ENCODE measurements around the gene SEC63.

DNA sequence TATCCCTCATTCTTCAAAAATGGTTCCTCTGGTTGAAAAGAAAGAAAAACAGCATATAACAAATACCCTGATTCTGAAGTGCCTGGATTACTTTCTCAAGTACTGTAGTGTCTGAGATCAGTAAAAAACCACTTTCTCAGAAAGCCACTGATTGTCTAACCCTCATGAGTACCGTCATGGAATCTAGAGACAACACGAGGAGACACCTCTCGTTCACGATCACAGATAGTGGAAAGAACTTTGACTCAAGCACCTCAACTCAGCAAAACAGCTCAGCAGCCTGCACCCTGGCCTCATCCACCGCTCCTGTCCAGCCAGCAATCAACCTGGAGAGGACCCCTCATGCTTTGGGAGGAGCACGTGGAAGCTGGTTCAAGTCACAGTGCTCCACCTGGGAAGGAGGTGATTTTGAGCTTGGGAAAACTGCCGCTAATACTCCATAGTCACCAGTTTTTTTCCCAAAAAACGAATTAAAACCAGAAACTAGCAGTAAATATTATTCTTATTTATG lies 134.9 kb downstream of the SEC63 start:
- TF ChIP-seq POLR2AphosphoS5 (IDR thresholded peaks at IDR 0.05; ENCODE audit: low read depth, low read length) (no peak), SIN3A (IDR thresholded peaks at IDR 0.05; ENCODE audit: borderline replicate concordance, insufficient read depth, low read length) (no peak), TAF1 (IDR thresholded peaks at IDR 0.05; ENCODE audit: borderline replicate concordance, insufficient read depth, low read length) (no peak), FOXP2 (optimal IDR thresholded peaks at IDR 0.05; ENCODE audit: borderline replicate concordance, extremely low read depth, extremely low read length, insufficient read depth) (no peak)
- TF ChIP-seq, protein P1, sequence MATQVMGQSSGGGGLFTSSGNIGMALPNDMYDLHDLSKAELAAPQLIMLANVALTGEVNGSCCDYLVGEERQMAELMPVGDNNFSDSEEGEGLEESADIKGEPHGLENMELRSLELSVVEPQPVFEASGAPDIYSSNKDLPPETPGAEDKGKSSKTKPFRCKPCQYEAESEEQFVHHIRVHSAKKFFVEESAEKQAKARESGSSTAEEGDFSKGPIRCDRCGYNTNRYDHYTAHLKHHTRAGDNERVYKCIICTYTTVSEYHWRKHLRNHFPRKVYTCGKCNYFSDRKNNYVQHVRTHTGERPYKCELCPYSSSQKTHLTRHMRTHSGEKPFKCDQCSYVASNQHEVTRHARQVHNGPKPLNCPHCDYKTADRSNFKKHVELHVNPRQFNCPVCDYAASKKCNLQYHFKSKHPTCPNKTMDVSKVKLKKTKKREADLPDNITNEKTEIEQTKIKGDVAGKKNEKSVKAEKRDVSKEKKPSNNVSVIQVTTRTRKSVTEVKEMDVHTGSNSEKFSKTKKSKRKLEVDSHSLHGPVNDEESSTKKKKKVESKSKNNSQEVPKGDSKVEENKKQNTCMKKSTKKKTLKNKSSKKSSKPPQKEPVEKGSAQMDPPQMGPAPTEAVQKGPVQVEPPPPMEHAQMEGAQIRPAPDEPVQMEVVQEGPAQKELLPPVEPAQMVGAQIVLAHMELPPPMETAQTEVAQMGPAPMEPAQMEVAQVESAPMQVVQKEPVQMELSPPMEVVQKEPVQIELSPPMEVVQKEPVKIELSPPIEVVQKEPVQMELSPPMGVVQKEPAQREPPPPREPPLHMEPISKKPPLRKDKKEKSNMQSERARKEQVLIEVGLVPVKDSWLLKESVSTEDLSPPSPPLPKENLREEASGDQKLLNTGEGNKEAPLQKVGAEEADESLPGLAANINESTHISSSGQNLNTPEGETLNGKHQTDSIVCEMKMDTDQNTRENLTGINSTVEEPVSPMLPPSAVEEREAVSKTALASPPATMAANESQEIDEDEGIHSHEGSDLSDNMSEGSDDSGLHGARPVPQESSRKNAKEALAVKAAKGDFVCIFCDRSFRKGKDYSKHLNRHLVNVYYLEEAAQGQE (IDR thresholded peaks at IDR 0.05; ENCODE audit: insufficient read depth in 1 of 2, low read depth in 2 of 2, low read length in 2 of 2): no peak
